Thoracic aorta (tissue), 2 donors: ENCODE results near the gene FOXB2. TPM values are rescaled to one million over a fixed set of nuclear protein-coding genes. Genes with fewer than 3 reads are reported as not detected.
A peak's percentile ranks its signal among the peaks of the same experiment; 100 is the strongest.

Experiments
- ATAC-seq: fragments of 150-250 bp; one replicate; pipeline ENCODE4 v1.8.0; 2017; ENCODE audit warnings: low read depth; ENCODE audit not compliant: insufficient number of reproducible peaks, low FRiP score
- DNase-seq: peaks from one replicate; pipeline ENCODE4 v3.0.0-alpha.2; 2020; ENCODE audit warnings: low spot score
- H3K27ac ChIP-seq, 2 donors: fragments of 200-600 bp; sonication (generic); 1 replicate in 1 of 2; 2 replicates in 1 of 2; pipeline ENCODE4 v1.5.1; 2016; ENCODE audit warnings: mild to moderate bottlenecking in 2 of 2, moderate library complexity in 2 of 2
- H3K27me3 ChIP-seq: fragments of 200-600 bp; sonication (generic); replicated peaks from 2 replicates; pipeline ENCODE4 v1.6.0; 2016; ENCODE audit warnings: mild to moderate bottlenecking; ENCODE audit not compliant: insufficient read depth
- H3K36me3 ChIP-seq: fragments of 200-600 bp; sonication (generic); one replicate; pipeline ENCODE4 v1.5.1; 2016
- H3K4me1 ChIP-seq, 2 donors: fragments of 200-600 bp; sonication (generic); 1 replicate in 1 of 2; 2 replicates in 1 of 2; pipeline versions ENCODE4 v1.5.1 to v1.6.0; 2016; ENCODE audit warnings: low read depth in 2 of 2, mild to moderate bottlenecking in 1 of 2; ENCODE audit not compliant: control insufficient read depth in 1 of 2
- H3K4me3 ChIP-seq: fragments of 200-600 bp; sonication (generic); 2 replicates; pipeline ENCODE4 v1.5.1; 2016; ENCODE audit warnings: mild to moderate bottlenecking
- H3K9me3 ChIP-seq: fragments of 200-600 bp; sonication (generic); 2 replicates; pipeline ENCODE4 v1.5.1; 2016
- CTCF ChIP-seq: fragments of 200-600 bp; sonication (generic); IDR thresholded peaks from one replicate; pipeline ENCODE4 v1.5.1; 2019; ENCODE audit warnings: antibody characterized with exemption
- total RNA-seq, 2 donors: library from RNA; depleted of rRNA; stranded (reverse); fragments of >200 nt; gene quantifications; one replicate each; pipeline versions ENCODE4 v1.1.0 to v1.2.3, GENCODE V29; 2016

The FOXB2 gene
- total RNA-seq, 2 donors from 2014 or later: not detected

- Histone ChIP-seq H3K27me3 (peaks cover 79% of the 10 kb centered on the region), H3K36me3 (no peaks in the 10 kb centered on the region), H3K4me3 (peak overlapping the region; percentile 58), H3K4me1 (peaks cover 13 to 50% of the 10 kb centered on the region in 2 donors), H3K27ac (no peak overlapping the region), H3K9me3 (no peaks in the 10 kb centered on the region)
- no peak for DNase-seq
- no peak for ATAC-seq
- TF ChIP-seq CTCF: no peak
These were observed 514 bp downstream of the FOXB2 start for GRCh38 chr9:77019926-77020412.

- H3K27me3 ChIP-seq: peaks cover 73% of the 10 kb centered on the region
- no peaks in the 10 kb centered on the region for H3K36me3 ChIP-seq
- ATAC-seq (no peak), DNase-seq (no peak)
- peaks cover 10 to 43% of the 10 kb centered on the region in 2 donors for H3K4me1 ChIP-seq
- TF ChIP-seq CTCF: no peak
- H3K9me3 ChIP-seq: no peaks in the 10 kb centered on the region
- H3K27ac ChIP-seq: peak overlapping the region in 1 of 2 donors; percentile 52
- peak overlapping the region; percentile 58 for H3K4me3 ChIP-seq
These were observed 1.2 kb downstream of the FOXB2 start for GRCh38 chr9:77020413-77021290.

GRCh38 chr9:77021291-77021894, 1.9 kb downstream of the FOXB2 start:
- H3K4me1 ChIP-seq: peaks cover 4 to 36% of the 10 kb centered on the region in 2 donors
- no peak overlapping the region for H3K4me3 ChIP-seq
- DNase-seq: no peak
- no peaks in the 10 kb centered on the region for H3K9me3 ChIP-seq
- peak overlapping the region in 1 of 2 donors; percentile 52 for H3K27ac ChIP-seq
- no peak for TF ChIP-seq CTCF
- no peaks in the 10 kb centered on the region for H3K36me3 ChIP-seq
- H3K27me3 ChIP-seq: peaks cover 66% of the 10 kb centered on the region
- no peak for ATAC-seq

GRCh38 chr9:77021922-77022782, 2.7 kb downstream of the FOXB2 start:
- Histone ChIP-seq H3K4me1 (peaks cover 4 to 33% of the 10 kb centered on the region in 2 donors), H3K9me3 (no peaks in the 10 kb centered on the region), H3K27me3 (peaks cover 62% of the 10 kb centered on the region), H3K4me3 (no peak overlapping the region), H3K36me3 (no peaks in the 10 kb centered on the region), H3K27ac (peak overlapping the region in 1 of 2 donors; percentile 18)
- DNase-seq: no peak
- TF ChIP-seq CTCF: no peak
- ATAC-seq: no peak
